ENCODE measurements around the gene TMED5.
"Not testable (repeated sequence)": the region's sequence is repeated elsewhere in the genome, so short reads cannot be mapped to it uniquely, and the experiment has no call there.

Gene TMED5

GRCh38 chr1:93179886-93180722 is at the start of gene TMED5:
Gene TMED5 (minus strand): TSS chr1:93180413. CDS start chr1:93180242, 171 bp downstream.
- peak; percentile 97 for DNase-seq

GRCh38 chr1:93223023-93223675 is 42.9 kb upstream of the TMED5 start:
- DNase-seq = no peak

- no peak for DNase-seq
Measured at GRCh38 chr1:93221913-93222312, 41.7 kb upstream of the TMED5 start.

GRCh38 chr1:93220716-93221115 is 40.5 kb upstream of the TMED5 start:
- not testable (repeated sequence) for DNase-seq

GRCh38 chr1:93219443-93219842 is 39.2 kb upstream of the TMED5 start:
- no peak for DNase-seq

GRCh38 chr1:93215322-93215721 is 35.1 kb upstream of the TMED5 start:
- no peak for DNase-seq

GRCh38 chr1:93207211-93207610 is 27.0 kb upstream of the TMED5 start:
- no peak for DNase-seq

GRCh38 chr1:93206567-93206954 is 26.3 kb upstream of the TMED5 start:
- no peak for DNase-seq

GRCh38 chr1:93205892-93206566 is 25.8 kb upstream of the TMED5 start:
- no peak for DNase-seq

- no peak for DNase-seq
Measured at GRCh38 chr1:93200714-93201113, 20.5 kb upstream of the TMED5 start.

GRCh38 chr1:93200086-93200620 is 19.9 kb upstream of the TMED5 start:
- no peak for DNase-seq

GRCh38 chr1:93199150-93199549 is 18.9 kb upstream of the TMED5 start:
- no peak for DNase-seq

- DNase-seq = no peak
Measured at GRCh38 chr1:93196591-93196990, 16.4 kb upstream of the TMED5 start.

- no peak for DNase-seq
Measured at GRCh38 chr1:93194231-93194990, 14.2 kb upstream of the TMED5 start.

GRCh38 chr1:93190432-93190831 is 10.2 kb upstream of the TMED5 start:
- DNase-seq = no peak

GRCh38 chr1:93186667-93187066 is 6.5 kb upstream of the TMED5 start:
- DNase-seq = no peak

GRCh38 chr1:93180723-93181613 is 755 bp upstream of the TMED5 start, which contains the start of gene CCDC18:
Gene CCDC18 (plus strand): TSS chr1:93180724. CDS start chr1:93183362, 2,638 bp downstream.
- DNase-seq = no peak

- DNase-seq = peak; percentile 47
Measured at GRCh38 chr1:93178418-93178817, 1.8 kb downstream of the TMED5 start.

- peak; percentile 32 for DNase-seq
Measured at GRCh38 chr1:93177991-93178390, 2.2 kb downstream of the TMED5 start.

- not testable (repeated sequence) for DNase-seq
Measured at GRCh38 chr1:93174638-93175037, 5.6 kb downstream of the TMED5 start.

GRCh38 chr1:93172778-93173177 is 7.4 kb downstream of the TMED5 start:
- DNase-seq = no peak
